Measurements from ENCODE around the gene HAPLN2.
A peak's percentile ranks its signal among the peaks of the same experiment; 100 is the strongest.

The HAPLN2 gene

DNA sequence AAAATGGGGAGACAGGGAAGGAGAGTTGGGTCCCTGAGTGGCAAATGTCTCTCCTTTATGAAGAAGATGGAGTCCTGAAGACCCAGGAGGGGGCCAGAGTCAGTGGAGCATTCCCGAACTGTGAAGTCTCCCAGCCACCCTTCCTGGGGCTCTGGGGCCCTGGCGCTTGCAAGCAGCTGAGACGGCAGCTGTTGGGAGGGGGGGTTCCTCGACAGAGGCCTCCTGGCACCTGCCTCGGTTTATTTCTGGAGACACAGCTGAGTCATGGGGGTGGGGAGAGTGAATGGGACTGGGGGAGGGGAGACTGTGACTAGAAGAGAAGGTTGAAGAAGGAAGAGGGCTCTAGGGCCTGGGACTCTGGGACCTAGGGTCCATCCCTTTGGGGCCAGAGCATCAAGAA is 44.0 kb downstream of the HAPLN2 start:
- no peak for DNase-seq (ENCODE audit: low spot score)

DNA sequence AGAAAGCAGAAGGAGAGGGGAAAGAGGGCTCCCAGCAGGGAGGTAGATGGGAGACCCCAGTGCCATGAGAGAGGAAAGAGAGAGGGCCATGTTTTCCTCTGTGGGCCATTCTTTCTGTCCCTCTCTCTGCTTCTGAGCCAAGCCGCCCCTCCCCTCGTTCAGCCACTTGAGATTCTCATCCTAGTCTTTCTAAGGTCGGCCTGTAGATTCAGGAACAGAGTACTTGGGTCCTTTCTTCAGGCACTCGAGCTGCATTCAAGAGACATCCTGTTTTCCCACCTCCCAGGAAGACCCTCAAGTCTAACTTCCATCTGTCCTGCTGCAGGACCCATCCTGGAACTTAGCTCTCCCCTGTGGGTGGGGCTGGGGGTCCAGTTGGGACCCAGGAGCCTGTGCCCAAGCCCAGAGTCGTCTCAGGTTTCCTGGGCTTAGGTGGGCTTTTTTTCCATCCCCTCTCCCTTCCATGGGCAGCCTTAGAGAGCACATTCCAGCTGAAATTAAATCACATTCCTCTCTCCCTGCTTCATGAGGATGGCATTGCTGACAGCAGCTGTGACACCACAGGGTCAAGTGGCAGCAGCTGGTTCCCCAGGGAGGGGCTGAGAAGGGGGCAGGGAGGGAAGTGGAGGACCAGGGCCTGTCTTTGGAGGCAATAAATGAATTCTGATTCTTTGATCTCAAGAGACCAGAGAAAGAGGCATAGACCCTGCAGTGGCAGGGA is 45.0 kb downstream of the HAPLN2 start:
- peak; percentile 81 for DNase-seq (ENCODE audit: low spot score)

DNA sequence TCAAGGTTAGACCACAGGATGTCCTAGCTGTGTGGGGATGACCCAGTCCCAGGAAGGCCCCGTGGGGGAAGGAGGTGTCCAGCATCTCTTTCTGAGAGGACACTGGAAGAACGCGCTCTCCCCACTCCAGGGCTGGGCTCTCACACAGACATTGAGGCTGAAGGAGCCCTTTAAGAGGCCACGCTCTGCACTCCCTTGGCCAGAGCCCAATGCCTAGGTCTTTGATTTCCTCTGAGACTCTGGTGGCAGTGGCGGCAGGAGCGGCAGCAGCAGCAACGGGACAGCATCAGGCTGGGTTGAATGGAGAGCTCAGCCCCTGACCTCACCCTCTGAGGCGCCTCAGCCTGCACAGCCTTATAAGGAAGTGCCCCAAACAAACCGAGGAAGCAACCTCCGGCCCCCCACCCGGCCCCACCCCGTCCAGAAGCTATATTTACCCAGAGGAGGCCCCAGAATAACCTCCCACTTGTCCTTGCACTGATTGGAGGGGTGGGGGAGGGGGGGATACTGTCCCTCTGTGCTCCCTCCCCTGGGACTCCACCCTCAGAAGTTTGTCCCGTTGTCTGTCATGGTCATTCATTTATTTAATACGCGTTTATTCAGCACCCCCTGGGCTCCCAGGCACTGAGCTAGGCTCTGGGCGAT is 45.7 kb downstream of the HAPLN2 start:
- DNase-seq (ENCODE audit: low spot score) = peak; percentile 71

DNA sequence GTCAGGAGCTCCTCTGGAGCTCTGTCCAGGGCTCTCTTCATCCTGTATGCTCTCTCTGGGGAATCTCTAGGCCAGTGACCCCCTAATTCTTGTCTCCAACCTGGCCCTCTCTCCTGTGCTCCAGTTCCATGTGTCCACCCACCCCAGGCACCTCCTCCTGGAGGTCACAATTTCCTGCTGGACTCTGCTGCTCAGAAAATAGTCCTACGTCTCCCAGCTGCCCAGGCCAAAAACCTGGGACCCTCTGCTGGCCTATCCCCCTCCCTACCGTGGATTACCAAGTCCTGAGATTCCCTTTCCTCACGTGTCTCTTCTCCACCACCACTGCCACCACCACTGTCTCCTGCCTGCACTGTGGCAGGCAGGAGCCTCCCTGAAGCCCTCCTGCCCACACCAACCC is 46.3 kb downstream of the HAPLN2 start:
- DNase-seq (ENCODE audit: low spot score) = no peak

DNA sequence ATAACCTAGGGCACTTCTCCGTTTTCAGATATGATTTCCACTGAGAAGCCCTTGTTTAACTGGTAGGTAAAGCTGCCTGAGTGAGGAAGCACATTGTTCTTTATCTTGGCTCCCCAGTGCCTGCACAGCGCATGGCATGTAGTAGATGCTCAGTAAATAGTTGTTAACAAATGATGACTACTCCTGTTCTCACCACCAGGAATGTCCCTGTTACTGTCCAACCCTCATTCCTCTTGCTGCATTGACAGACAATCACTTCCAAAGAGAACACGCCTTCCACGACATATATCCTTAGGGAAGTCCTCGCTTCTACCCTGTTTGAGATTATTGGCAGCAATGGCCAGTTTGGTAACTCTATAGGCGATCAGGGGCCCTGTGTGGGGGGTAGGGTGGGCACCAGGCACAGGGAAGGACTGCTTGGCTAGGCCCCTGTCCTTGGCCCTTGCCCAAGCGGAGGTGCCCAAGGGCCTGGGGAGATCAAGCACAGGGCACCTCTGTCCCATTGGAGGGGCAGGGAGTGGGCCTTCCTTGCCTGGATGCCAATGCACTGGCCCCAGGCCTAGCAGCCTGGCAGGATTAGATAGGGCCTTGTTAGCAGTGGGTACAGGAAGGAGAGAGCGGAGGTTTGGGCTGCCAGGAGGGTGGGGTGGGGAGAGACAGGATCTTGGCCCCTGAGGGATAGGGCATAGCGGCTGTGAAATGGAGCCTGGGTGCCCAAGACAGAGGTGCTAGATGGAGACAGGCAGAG is 47.8 kb downstream of the HAPLN2 start:
- no peak for DNase-seq (ENCODE audit: low spot score)

DNA sequence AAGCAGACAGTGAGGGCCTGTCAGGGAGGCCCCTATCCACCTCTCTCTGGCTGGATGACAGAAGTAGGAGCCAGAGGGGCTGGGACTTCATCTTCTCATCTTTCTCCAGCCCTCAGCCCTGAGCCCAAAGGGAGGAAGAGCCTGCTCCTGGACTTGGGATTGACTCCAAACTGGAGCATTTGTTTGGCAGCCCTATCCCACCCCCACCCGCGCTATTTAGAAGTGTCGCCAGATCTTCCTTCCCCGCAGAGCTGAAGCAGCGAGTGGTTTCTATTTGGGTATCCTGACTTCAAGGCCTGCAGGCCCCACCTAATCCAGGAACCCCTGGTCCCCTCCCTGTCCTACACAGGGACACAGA is 48.4 kb downstream of the HAPLN2 start:
- no peak for DNase-seq (ENCODE audit: low spot score)

DNA sequence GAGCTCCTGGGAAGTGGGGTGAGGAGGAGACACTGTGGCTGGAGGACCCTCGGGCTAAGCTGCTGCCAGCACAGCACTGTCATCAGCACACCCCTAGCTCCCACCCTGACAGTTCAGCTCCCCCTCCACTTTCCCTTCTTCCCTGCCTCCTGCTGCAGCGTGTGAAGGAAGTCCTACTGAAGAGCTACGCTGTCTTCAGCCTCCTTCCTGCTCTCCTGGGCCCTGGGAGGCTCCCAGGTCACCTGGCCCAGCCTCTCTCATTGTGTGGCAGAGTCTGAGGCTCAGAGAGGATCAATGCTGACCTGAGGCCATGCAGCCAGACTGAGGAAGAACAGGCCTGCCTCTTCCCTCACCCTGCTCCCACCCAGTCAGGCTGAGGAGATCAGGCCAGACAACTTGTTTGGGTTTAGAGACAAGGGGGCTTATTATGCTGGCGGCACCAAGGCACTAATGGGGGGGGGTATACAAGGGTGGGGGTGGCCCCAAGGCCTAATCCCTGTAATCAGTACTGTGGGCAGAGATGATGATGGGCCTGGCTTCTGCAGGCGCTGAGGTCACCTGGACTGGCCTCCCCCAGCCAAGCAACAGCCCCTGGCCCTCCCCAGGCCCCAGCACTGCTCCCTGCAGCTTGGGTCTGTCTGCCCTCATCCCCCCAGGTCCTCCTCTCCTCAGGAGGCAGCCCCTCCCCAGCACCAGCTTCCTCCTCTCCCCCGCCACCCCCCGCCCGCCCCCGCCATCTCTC is 48.9 kb downstream of the HAPLN2 start:
- no peak for DNase-seq (ENCODE audit: low spot score)

DNA sequence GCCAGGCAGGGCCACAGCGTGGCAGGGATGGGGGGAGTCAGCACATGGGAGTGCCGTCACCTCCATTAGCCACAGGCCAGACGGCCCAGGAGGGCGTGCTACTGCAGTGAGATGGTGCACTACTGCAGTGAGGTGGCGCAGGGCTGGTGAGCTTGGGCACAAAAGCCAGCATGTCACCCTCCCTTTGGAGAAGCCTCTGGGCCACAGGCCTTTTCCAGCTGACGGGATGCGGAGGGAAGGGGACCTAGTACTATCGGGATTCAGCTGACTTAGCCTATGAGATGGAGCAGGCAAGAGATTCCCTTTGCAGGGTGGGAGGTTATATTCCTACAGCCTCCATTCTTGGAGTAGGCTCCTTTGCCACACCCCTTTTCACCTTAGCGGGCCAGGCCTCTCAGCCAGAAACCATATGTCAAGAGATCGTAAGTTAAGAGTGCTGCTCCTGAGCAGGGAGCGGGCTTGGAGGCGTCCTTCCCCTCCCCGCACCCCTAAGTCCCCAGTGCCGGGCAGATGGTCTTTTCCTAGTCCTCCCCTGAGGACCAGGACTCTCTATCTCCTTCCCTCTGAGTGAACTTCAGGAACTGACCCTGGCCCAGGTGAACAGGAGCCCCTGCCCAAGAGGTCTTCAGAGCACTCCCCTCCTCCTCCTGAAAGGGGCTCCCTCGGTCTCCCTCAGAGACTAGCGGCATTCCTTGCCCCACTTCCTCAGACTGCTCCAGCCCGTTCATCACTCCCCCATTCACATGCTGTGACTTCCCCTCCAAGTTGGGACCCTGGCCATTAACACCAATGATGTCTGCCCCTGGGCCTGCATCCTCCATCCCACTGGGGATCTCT is 49.8 kb downstream of the HAPLN2 start:
- no peak for DNase-seq (ENCODE audit: low spot score)

DNA sequence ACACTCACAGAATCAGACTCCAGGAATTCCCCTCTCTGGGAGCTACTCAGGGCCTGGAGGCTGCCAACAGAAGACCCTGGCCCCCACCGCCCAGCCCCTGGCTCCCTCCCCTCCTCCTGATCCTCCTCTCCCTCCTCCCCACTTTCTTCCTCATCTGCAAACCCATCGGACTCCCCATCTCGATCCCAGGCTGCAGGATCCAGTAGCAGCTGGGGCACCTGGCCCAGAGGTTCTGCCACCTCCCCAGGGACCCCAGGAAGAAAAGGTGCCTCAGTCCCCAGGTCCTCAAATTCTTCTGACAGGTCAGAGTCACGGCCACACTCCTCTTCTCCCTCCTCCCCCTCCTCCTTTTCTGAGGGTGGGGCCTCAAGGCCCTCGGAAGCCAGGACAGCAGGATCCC is 50.6 kb downstream of the HAPLN2 start:
- DNase-seq (ENCODE audit: low spot score) = no peak

DNA sequence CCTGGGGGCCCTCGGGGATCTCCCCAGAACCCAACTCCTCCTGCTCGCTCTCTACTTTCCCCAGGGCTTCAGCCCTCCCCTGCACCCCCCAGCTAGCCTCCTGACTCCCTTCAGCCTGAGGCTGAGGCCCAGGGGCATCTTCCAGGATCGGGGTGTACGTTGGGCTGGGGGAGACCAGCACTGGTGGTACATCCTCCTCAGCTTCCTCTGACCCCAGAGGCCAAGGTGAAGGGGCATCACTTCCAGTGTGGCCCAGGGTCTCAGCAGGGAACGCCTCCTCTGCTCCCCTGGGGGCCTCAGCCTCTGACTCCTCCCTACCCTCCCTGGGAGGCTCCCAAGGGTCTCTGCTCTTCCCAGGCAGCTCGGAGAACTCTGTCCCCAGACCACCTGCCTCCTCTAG is 51.1 kb downstream of the HAPLN2 start:
- DNase-seq (ENCODE audit: low spot score) = no peak

DNA sequence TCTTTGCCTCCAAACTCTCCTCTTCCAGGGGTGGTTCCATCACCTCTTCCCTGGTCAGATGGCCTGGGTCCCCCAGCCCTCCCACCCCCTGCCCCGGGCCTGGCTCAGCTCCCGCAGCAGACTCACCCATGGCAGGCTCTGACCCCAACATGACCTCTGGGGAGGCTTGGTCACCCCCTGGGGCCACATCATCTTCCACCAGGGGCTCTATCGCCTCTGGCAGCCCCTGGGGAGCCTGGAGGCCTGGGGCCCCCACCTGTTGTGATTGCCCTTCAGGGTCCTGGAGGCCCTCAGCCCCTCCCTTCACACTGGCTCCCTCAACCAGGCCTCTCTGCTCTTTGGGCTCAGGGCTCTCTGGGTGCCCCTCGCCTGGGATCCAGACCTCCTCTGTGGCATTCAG is 51.6 kb downstream of the HAPLN2 start:
- no peak for DNase-seq (ENCODE audit: low spot score)

DNA sequence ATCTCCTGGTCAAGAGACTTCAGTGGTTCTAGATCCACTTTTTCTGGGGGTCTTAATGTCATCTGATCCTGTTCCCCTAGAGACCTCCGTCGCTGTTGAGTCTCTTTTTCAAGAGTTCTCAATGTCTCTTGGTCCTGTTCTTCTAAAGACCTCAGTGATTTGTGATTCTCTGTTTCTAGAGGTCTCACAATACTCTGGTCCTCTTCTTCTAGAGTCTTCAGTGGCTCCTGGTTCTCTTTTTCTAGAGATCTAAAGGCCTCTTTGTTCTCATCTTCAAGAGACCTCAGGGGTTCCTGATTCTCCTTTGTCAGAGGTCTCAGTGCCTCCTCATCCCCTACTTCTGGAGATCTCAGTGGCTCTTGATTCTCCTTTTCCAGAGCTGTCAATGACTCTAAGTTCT is 52.6 kb downstream of the HAPLN2 start:
- DNase-seq (ENCODE audit: low spot score) = no peak

DNA sequence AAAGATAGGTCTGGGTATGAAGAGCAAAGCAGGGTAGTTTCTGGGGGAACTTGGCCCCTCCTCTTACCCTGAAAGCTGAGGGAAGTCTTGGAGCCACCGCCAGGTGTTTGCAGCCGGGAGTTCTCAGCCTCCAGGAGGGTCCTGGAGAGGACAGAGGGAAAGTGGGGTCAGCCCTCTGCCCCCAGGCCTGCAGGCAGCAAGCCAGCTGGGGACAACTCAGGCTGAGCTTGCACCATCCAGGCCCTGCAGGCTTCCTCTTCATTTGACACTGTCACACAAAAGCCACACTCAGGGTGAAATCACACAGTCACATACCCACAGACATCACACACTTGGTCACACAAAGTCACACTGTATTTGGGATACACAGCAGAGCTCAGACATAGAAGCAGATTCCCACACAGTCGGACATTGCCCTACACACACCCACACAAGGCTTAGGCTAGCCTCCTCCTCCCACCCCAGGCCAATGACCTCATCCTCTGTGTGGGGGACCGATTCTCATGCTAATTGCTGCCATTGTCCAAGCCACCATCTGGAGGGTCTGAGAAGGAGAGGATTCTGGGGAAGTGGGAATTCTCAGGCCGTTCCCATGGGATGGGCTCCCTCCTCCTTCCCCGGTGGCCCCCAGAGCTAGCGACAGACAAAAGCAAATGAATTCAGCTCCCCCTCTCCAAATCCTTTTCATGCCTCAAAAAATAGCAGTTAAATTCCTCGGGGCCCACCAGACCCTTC is 54.3 kb downstream of the HAPLN2 start:
- DNase-seq (ENCODE audit: low spot score) = no peak

All from hepatic stellate cell (primary cell).